Measurements from ENCODE around the gene CACNA1S. TPM values are rescaled to one million over a fixed set of nuclear protein-coding genes. Genes with fewer than 3 reads are reported as not detected.

The CACNA1S gene
- total RNA-seq, 1 donor from 2014 or later = not detected

DNA sequence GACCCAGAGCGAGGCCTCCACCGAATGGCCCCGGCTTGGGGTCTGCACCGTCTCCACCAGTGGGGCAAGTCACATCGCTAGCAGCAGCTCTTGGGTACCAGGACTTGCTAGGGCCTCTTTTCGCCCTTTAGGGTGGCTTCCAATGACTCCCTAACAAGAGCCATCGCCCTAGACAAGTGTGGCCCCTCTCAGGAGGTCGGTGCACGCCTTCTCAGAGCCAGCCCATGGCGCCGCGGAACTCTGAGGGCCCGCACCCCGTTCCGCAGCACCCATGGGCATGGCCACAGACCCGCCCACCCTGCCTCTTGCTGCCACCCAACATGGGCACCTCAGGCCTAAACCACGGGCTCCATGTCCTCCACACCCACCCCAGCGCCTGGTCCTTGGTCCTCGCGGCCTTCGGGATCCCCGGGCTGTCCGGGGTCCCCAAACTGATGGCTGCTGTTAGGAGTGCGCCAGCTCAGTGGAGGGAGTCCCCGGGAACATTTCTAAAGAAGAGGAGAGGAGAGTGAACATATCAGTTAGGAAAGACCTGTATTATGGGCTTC is 3.2 kb upstream of the CACNA1S start:
- Histone ChIP-seq H3K4me2 (ENCODE audit: low read length) (no peak overlapping the region), H3K27me3 (ENCODE audit: insufficient read depth, low read length) (peaks cover 33% of the 10 kb centered on the region)
- H3K27ac Mint-ChIP-seq (ENCODE audit: unreplicated experiment) = no peak overlapping the region

GRCh38 chr1:201114245-201115131 is 2.3 kb upstream of the CACNA1S start:
- Histone ChIP-seq H3K4me3 (ENCODE audit: insufficient read depth, low read depth, low read length) (peak overlapping the region; percentile 68), H3K36me3 (ENCODE audit: insufficient read depth, low read length) (no peaks in the 10 kb centered on the region), H3K27me3 (ENCODE audit: insufficient read depth, low read length) (peaks cover 29% of the 10 kb centered on the region), H3K9me3 (ENCODE audit: insufficient read depth, low read depth, low read length) (no peaks in the 10 kb centered on the region), H4K20me1 (ENCODE audit: insufficient read depth, low read length) (no peaks in the 10 kb centered on the region), H3K27ac (ENCODE audit: low read depth, low read length) (no peak overlapping the region), H2AFZ (ENCODE audit: low read depth, low read length) (peak overlapping the region; percentile 93), H3K9ac (ENCODE audit: low read length) (peak overlapping the region; percentile 56), H3K79me2 (ENCODE audit: insufficient read depth, low read length) (no peaks in the 10 kb centered on the region), H3K4me1 (ENCODE audit: insufficient read depth, low read length) (peaks cover 4% of the 10 kb centered on the region), H3K4me2 (ENCODE audit: low read length) (peak overlapping the region; percentile 95)
- FAIRE-seq (peak; percentile 82), DNase-seq (ENCODE audit: low read depth) (peak; percentile 76)
- Mint-ChIP-seq H3K27ac (ENCODE audit: unreplicated experiment) (no peak overlapping the region), H3K36me3 (ENCODE audit: low read depth, unreplicated experiment) (no peaks in the 10 kb centered on the region), H3K4me3 (ENCODE audit: unreplicated experiment) (peak overlapping the region; percentile 82), H3K9me3 (ENCODE audit: unreplicated experiment) (peaks cover 5% of the 10 kb centered on the region), H3K27me3 (ENCODE audit: low read depth, unreplicated experiment) (peaks cover 35% of the 10 kb centered on the region), H3K4me1 (ENCODE audit: low read depth, unreplicated experiment) (peaks cover 4% of the 10 kb centered on the region)
- TF ChIP-seq EZH2 (IDR thresholded peaks at IDR 0.05; ENCODE audit: insufficient read depth, low read length) (peak; percentile 81), CTCF (IDR thresholded peaks at IDR 0.05; ENCODE audit: insufficient read depth, low read depth, low read length) (peak; percentile 57)

More for the DNA sequence above, 3.2 kb upstream of the CACNA1S start:
- DNase-seq (ENCODE audit: low read depth) (no peak), FAIRE-seq (no peak)
- H2AFZ ChIP-seq (ENCODE audit: low read depth, low read length) = no peak overlapping the region
- H3K27ac ChIP-seq (ENCODE audit: low read depth, low read length) = no peak overlapping the region
- Mint-ChIP-seq H3K4me1 (ENCODE audit: low read depth, unreplicated experiment) (peaks cover 4% of the 10 kb centered on the region), H3K27me3 (ENCODE audit: low read depth, unreplicated experiment) (peaks cover 29% of the 10 kb centered on the region), H3K4me3 (ENCODE audit: unreplicated experiment) (peak overlapping the region; percentile 73), H3K36me3 (ENCODE audit: low read depth, unreplicated experiment) (no peaks in the 10 kb centered on the region), H3K9me3 (ENCODE audit: unreplicated experiment) (peaks cover 5% of the 10 kb centered on the region)
- H3K36me3 ChIP-seq (ENCODE audit: insufficient read depth, low read length) = no peaks in the 10 kb centered on the region
- no peaks in the 10 kb centered on the region for H3K9me3 ChIP-seq (ENCODE audit: insufficient read depth, low read depth, low read length)
- no peak overlapping the region for H3K4me3 ChIP-seq (ENCODE audit: insufficient read depth, low read depth, low read length)
- H3K9ac ChIP-seq (ENCODE audit: low read length) = no peak overlapping the region
- H3K79me2 ChIP-seq (ENCODE audit: insufficient read depth, low read length) = no peaks in the 10 kb centered on the region
- H3K4me1 ChIP-seq (ENCODE audit: insufficient read depth, low read length) = peaks cover 4% of the 10 kb centered on the region
- H4K20me1 ChIP-seq (ENCODE audit: insufficient read depth, low read length) = no peaks in the 10 kb centered on the region
- no peak for TF ChIP-seq EZH2 (IDR thresholded peaks at IDR 0.05; ENCODE audit: insufficient read depth, low read length)
- no peak for TF ChIP-seq CTCF (IDR thresholded peaks at IDR 0.05; ENCODE audit: insufficient read depth, low read depth, low read length)

Data from astrocyte (in vitro differentiated cells and primary cell).